DMS53 treated with DMSO at 0.1 percent for 48 hours (cell line): ENCODE data around the gene AFDN.
A peak's percentile ranks its signal among the peaks of the same experiment; 100 is the strongest.

ENCODE experiments used
- DNase-seq: peaks from one replicate; lab custom pipeline; 2025; ENCODE audit not compliant: unreplicated experiment; lab: John Stamatoyannopoulos, UW

Gene AFDN

DNA sequence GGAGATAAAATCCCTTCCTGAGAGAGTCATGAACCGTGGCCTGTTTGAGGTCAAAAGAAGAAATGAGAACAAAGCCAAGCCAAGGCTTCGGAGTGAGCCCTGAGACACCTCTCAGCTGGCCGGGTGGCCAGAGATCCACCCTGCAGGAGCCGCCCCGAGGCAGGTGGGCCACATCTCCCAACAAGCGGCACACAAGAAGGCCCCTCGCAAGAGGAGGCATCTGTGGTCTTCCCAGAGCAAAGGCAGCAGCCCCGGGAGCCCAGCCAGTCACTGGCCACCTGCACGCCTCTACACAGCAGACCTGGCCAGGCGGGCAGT lies 30.9 kb upstream of the AFDN start:
- no peak for DNase-seq

DNA sequence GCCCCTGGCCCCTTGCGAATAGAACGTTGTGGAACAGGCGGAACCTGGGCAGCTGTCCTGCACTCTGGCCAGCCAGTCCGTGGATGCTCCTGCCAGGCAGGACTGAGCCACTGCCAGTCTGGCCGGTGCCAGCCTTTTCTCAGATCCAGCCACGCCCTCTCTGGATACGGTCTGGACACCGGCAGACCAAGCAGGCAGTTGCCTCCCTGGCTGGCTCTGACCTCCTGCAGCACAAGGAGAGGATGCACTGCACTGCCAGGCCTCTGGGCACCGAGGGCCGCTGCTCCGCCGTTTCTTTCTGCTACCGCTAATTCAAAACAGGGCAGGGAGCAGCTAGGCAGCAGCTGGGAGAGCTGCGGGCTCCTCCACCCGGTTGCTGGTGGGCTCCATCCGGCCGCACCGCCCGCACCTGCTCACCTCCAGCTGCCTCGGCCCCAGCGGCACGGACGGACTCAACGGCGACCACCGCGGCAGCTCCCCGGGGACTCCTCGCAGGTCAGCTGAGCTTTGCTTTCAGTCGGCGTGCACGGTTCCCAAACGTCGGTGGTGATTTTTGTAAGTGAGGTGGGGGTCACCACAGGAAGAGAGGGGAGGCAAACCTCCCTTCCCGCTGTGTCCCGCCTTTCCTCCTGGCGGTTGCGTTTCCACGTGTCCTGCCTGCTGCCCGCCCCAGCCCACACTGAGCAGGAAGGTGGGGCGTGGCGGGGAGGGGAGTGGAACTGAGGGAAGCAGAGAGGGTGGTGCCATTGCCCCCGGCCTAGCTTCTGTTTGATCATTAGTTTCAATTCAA lies 30.3 kb upstream of the AFDN start:
- DNase-seq = no peak

DNA sequence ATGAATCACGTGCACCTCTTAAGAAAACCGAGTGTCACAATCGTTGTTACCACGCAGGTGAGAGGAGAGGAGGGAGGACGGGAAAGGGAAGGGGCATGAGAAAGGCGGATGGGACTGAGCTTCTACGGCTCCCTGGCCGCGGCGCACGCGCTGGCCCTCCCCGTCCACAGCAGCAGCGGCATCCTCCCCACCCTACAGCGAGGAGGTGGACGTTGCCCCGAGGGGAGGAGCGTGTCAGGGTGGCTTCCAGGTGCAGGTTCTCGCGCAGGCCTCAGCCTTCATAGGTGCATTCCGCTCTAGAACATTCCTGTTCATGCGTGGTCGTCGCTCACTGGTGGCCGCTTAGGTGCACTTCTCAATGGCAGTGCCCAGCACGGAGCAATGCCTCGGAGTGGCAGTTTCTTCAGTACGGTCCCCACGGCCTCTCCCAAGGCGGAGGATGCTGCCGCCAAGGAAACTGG lies 29.7 kb upstream of the AFDN start:
- DNase-seq = no peak

DNA sequence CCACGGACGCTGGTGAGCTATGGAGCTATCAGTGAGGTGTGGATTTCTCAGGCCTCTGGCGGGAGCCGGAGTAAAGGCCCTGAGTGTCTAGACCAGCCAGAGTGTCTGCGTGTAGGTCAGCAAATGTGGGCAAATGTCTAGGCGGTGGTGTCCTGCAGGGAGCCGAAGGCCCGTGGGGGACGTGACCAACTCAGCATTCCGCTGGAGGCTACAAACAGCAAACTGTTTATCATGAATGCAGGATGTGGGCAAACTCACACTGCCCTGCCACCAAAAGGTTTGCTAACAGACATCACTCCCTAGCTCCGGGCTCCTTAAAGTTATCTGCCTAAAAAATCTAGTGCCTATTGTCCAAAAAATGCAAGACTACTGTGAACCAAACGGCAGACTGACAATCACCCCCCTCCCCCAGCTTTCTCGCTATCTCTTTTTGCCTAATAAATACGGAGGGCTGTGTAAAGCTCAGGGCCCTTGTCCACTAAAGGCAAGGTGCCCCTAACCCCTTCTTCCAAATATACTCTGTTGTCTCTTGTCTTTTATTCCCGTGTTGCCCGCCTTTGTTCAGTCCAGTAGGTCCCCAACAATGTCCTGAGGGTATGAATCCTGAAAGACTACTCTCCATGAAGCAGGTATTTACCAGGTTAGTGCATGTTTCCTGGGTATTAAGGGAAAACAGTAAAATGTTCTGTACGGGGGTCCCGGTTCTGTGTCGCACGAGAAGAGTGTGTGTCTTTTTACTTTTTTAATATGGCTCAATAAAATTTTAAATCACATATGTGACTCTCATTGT lies 29.0 kb upstream of the AFDN start:
- no peak for DNase-seq

DNA sequence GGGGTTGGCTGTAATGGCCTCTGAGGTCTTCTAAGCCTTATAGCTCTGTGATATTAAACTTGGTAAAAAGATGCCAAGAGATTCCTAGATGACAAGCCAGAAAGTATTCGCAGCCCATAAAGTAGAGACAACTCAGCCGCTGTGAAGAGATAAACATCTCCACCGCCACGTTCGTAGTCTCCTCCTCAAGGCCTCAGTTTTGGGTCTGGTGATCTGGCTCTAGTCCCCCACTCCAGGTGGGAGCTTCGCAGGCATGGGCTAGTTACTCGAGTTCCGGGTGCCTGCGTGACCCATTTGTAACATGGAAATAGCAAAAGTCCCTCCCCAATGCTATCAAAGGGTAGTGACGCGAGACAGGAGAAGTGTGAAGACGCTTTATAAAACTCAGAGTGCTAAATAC lies 28.3 kb upstream of the AFDN start:
- DNase-seq = no peak

DNA sequence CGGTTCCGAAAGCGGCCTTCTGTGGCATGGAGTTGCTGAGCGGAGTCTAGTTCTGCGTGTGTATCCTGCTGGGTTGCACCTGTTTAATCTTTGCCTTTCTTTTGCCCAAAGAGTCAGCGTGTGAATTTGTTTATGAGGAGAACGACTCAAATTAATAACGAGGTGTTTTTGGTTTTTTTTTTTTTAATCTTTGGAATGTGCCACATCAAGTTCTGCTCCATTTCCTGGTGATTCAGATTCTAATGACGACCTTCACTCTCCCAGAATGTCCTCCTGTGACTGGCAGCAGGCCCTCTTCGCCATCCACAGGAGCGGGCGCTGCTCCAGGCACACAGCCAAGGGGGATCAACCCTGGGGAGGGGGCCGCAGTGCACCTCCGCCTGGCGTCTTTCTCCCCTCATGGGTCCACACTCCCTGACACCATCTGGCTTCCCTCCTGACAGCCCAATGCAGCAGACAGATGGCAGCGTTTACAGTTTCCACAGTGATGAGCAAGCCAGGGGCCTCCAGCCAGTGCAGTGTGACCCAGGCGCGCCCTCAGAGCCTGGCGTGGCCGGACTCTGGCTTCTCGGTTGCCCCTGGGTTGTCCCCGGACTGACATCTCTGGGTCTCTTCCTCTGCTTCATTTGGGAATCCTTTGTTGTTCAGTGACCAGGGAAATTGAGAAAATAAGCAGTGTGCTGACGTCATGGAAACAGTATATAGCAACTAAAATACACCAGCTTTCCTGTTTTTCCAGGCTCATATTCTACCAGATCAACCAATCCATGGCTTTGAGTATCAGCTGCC lies 27.5 kb upstream of the AFDN start:
- no peak for DNase-seq

DNA sequence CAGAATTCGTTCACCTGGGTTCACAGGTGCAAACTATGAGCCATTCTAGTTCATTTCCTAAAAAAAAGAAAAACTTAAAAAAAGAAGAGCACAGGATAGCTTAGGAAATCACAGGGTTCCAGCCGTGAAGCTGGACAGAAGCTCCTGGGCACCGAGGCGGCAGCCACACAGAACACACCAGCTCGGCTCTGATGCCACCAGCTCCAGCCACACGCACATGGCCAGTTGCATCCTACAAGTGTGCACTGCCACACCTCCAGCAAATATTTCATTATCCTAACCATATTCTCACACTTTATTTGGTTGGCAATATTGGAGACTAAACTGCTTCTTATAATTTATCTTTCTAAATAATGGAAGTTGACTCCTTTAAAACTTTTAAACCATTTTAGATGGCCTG lies 26.2 kb upstream of the AFDN start:
- no peak for DNase-seq

DNA sequence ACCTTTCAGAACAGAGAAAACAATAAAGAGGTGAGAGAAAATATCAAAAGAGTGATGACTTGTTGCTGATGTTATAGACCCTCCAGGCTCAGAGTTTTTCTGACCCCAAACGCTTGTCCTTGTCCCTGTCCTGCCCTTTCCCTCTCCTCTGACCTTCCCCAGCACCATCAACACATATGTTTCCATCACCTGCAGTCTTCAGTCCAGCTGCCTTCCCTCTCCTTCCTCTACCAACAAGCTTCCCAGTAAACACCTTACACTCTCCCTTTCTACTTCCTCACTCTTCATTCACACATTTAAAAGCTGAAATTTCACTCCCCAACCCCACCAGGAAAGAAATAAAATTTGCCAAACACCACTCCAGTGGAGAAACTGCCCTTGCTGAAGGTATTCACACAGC lies 25.4 kb upstream of the AFDN start:
- no peak for DNase-seq

DNA sequence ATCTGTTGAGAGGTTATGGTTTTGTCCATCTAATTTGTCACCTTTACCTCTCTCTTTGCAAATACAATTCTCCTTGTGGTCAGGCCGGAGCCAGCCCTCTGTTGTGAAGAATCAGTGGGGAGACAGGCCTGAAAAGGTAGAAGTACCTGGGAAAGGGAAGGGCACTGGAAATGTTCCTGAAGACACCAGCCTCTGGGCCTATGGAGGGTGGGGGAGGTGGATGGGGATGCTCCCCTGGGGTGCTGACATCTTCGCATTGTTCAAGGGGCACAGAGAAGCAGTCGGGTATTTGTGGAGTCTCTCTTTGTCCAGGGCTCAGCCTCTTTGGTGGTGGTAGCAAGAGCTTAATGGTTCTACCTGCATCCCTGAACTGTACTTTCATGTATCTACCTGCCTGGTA lies 24.4 kb upstream of the AFDN start:
- DNase-seq = no peak

DNA sequence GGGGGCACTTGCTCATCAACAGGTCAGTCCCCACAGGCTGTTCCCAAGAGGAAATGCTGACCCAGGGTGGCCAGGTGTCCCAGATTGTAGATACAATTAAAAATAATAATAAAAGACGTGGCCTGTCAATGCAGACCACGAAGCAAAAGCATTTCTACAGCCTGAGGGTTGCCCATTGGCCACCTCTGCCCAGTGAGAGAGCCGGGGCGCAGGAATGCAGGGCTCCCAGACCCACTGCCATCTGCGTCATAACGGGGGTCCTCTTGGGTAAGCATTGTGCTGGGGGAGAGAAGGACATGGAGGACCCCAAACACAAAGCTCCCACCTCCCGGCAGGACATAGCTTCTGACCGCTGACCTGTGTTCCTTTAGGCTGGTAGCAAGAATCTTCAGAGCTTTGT lies 22.9 kb upstream of the AFDN start:
- no peak for DNase-seq

DNA sequence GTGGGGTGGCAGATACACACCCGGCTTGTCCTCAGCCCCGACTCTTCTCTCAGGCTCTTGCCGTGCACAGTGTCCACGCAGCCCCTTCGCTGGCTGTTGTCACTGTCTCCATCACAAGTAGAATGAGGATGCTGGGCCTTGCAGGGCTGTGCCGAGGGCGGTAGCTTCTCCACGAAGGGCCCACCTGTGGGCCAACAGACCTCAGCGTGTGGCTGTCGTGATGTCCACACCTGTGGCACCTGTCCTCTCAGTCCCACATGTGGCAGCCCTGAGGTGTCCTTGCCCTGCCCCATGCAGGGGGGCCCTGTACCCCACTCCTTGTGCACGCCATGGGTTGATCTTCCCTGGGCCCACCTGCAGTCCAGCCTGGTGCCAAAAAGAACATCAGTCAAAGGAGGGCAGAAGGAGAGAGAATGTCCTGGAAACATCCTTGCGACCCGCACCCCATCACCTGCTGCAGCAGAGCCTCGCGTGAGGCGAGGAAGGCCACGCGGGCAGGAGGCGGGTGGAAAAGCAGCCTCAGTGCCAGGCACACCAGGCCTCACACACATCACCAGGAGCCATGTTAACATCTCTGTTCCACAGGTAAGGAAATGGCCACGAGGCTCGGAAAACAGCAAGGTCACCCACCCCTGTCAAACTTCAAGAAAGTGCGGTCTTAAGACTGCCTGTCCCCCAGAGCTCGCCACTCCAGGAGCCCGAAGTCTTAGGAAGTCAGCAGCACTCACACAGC lies 22.3 kb upstream of the AFDN start:
- DNase-seq = no peak

DNA sequence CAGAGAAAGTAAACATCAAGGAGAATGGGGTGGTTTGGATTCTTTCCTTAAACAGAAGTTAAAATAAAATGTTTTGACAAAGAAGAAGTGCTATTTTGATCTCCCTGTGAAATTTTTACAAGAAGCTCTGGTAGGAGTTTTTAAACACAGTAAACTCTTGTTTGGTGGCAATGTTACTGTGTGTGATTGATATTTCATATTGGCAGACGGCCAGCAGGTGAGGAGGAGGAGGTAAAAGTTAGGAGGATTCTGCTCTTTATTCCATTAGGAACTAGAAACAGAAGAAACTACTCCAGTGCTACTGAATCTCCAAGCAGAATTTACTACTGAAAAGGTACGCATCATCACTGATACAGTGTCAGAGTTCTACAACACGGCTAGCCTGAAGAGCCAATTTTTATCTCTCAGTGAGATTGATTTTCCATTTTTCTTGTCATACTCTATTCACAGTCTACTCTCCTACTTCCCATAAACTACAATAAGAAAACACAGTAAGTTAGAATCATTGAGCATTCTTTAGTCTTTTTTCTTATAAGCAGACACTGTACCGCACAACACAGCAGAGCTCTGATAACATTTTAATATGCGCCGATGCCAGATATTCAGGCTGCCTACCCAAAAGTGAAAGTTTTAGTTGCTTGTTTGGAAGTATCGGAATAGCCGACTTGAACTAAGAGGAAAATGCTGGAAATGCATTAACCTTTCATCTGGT lies 21.2 kb upstream of the AFDN start:
- DNase-seq = no peak

DNA sequence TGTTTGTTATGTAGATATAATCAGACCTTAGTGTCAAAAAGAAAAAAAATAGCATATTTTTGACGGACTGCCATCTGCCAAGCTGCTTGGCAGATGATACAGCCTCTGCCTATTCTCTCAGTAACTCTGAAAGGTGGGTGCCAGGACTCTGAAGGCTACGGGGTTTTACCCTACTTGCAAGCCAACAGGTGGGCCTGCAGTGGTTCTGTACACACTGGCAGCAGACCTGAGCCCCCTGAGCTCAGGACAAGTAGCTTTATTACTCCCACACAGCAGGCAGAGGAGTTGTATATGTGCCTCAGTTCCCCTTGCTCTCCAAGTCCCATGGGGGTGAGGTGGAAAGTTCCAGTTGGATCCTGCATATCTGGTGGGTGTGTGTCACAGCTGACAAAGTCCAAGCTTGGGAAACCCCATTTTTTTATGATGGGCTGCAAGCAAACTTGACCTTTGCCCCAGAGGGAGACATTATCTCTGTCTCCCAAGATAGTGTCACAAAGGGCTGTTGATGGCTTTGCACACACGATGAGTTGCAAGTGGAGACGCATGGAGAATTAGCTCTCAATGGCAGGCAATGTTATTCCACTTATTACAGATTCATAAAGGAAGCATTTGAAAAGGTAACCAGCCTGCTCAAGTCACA lies 20.5 kb upstream of the AFDN start:
- no peak for DNase-seq

DNA sequence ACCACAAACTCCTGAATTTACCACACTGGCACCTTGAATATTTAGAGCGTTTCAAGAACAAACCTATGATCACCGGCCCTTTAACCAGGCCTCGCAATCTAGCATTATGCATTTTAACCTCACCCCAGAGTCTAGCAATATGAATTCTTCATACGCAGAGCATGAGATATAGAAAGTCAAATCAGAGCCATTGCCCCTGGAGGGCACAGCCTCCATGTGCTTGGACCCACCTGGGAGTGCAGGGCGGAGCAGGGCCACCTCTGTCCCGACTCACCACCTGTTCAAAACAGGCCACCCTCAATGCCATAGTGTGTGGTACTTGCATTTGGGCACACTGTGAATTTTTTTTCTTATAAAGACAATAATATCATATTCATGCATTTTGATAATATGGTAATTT lies 19.5 kb upstream of the AFDN start:
- no peak for DNase-seq

DNA sequence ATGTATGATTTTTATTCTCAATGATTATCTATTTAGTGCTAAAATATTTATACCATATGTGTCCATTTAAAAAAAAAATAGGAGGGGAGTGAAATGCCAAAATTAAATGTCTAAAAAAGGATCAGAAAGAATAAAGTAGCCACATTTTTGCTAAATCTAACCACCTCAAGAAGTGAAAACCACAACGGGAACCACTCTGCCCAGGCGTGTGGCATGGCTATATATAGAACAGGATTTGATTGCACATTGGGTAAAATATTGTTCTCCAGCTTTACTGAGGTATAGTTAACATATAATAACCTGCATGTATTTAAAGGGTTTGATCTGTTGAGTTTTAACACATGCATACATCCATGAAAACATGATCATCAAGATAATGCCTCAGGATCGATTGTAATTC lies 19.0 kb upstream of the AFDN start:
- DNase-seq = no peak

DNA sequence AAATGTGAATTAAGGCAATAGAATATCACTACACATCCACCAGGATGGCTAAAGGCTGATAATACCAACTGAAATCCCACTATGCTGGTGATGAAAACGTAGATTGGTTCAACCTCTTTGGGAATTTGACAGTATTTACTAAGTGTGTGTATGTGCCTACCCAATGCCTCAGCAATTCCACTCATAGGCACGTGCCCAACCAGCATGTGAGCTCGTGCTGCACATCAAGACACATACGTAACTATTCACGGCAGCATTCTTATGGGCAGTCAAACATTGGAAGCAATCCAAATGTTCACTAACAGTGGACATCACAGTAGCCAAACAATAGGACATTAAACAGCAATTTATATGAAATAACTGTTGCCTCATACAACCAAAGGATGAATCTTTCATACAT lies 15.7 kb upstream of the AFDN start:
- DNase-seq = no peak

DNA sequence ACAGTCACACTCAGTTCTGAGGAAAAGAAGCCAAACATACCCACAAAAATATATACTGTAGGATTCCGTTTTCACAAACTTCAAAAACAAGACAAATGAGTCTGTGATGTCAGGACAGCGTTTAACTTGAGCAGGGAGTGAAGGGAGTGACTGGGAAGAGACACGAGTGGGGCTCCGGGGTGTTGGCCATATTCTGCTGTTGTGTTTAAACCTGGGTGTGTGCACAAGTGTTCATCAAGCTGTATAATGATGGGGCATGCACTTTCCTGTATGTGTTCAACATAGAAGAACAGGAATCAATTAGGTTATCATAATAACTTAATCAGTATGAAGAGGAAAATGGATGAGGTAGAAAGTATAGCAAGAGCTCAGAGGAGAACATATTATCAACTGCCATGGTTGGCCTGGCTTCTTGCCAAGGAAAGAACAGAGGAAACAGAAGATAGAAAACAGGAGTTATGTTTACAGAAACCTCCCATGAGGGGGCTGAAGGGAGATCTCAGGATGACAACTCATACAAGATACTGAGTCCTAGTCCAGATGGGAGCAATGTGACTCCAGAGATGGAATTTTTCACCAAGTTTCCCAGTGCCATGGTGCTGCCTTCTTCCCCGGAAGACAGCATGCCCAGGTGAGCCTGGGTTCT lies 15.1 kb upstream of the AFDN start:
- no peak for DNase-seq

DNA sequence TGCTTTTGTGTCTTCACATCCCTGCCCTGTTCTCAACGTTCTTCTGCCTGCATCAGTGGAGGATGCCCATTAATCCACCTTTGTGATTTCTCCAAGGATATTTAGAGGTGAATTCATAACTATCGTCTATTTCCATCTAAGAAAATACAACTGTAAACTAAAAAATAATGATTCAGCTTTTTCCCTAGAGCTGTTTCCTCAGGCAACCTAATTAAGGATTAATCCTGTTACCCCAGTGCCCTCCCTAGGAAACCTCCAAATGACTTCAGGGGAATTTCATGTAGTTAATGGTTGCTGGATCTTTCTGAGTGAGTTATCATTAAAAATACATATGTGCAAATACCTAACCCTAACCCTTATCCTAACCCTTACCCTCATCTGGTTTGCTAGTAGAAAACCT lies 14.6 kb upstream of the AFDN start:
- no peak for DNase-seq

DNA sequence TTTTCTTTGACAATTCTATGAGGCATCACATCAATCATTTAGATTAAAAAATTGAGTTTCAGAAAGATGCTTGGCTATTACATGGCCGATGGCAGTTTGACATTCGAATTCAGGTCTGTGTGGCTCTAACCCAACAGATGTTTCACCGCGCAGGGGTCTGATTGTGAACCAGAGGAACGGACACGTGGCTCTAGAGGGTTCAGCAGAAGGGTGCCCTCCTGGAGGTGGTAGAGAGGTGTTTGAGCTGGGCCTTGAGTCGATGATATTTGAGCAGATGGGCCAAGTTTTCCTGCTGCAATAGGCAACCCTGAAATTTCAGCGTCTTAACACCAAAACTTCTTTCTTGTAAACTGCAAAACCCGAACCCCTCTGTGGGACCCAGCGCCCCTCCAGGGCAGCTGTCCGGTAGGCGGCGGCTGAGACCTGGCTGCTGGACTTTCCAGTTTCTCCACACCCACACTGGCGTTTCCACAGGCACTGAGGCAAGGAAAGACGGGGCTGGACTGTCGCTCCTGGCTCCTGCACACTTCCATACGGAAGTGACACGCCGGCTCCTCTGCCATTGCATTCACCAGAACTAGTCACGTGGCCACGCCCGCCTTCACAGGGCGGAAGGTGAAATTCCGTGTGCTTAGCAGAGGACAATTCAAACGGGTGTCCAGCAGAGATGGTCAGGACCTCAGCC lies 11.3 kb upstream of the AFDN start:
- DNase-seq = peak; percentile 51
